Loucy (cell line): Measurements from ENCODE around the gene GABBR2.

ENCODE experiments used
- EZH2phosphoT487 ChIP-seq: fragments of 200-600 bp; IDR thresholded peaks from 2 replicates; pipeline ENCODE4 v1.6.1; 2018; ENCODE audit warnings: antibody characterized with exemption, mild to moderate bottlenecking, moderate library complexity, borderline replicate concordance
- TF ChIP-seq, protein P1 (sequence below): fragments of 200-600 bp; sonication (generic); conservative IDR thresholded peaks from 2 replicates; pipeline ENCODE4 v1.5.1; 2014; ENCODE audit warnings: mild to moderate bottlenecking, antibody characterized with exemption, low read length

- TF ChIP-seq, protein P1, sequence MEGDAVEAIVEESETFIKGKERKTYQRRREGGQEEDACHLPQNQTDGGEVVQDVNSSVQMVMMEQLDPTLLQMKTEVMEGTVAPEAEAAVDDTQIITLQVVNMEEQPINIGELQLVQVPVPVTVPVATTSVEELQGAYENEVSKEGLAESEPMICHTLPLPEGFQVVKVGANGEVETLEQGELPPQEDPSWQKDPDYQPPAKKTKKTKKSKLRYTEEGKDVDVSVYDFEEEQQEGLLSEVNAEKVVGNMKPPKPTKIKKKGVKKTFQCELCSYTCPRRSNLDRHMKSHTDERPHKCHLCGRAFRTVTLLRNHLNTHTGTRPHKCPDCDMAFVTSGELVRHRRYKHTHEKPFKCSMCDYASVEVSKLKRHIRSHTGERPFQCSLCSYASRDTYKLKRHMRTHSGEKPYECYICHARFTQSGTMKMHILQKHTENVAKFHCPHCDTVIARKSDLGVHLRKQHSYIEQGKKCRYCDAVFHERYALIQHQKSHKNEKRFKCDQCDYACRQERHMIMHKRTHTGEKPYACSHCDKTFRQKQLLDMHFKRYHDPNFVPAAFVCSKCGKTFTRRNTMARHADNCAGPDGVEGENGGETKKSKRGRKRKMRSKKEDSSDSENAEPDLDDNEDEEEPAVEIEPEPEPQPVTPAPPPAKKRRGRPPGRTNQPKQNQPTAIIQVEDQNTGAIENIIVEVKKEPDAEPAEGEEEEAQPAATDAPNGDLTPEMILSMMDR = no peak
- TF ChIP-seq EZH2phosphoT487 = no peak
These were observed 18.0 kb downstream of the GABBR2 start for GRCh38 chr9:98690686-98691085.
